Activated CD8-positive, alpha-beta T cell treated with anti-CD3 and anti-CD28 coated beads for 36 hours (primary cell): ENCODE measurements around the gene SMARCD3. TPM values are rescaled to one million over a fixed set of nuclear protein-coding genes. Genes with fewer than 3 reads are reported as not detected.

Source experiments
- ATAC-seq: fragments of 200-7000 bp; cut with Tn5 transposase; one replicate; pipeline ENCODE4 v1.10.0; 2021; ENCODE audit warnings: mild to moderate bottlenecking, moderate library complexity
- CTCF ChIA-PET: fragments of 350-600 bp; sonication (Branson Sonifier 250); formaldehyde crosslinking; loops from one replicate; lab custom pipeline; 2021; ENCODE audit warnings: antibody characterized with exemption; lab: Charles Lee
- POLR2A ChIA-PET: fragments of 350-600 bp; sonication (Branson Sonifier 250); formaldehyde crosslinking; loops from one replicate; lab custom pipeline; 2021; ENCODE audit warnings: antibody characterized with exemption; lab: Charles Lee
- DNase-seq: peaks from one replicate; pipeline ENCODE4 v3.0.0-alpha.2; 2020
- H3K27ac Mint-ChIP-seq: one replicate; pipeline ENCODE4 v1.8.0; 2021; ENCODE audit warnings: mild to moderate bottlenecking, mixed read lengths
- H3K27me3 Mint-ChIP-seq: one replicate; pipeline ENCODE4 v1.8.0; 2021; ENCODE audit warnings: mixed read lengths
- H3K36me3 Mint-ChIP-seq: one replicate; pipeline ENCODE4 v1.8.0; 2021; ENCODE audit warnings: low read depth, mixed read lengths
- H3K4me1 Mint-ChIP-seq: one replicate; pipeline ENCODE4 v1.8.0; 2021; ENCODE audit warnings: low read depth, mixed read lengths
- H3K4me3 Mint-ChIP-seq: one replicate; pipeline ENCODE4 v1.8.0; 2021; ENCODE audit warnings: mild to moderate bottlenecking, moderate library complexity, mixed read lengths
- H3K9me3 Mint-ChIP-seq: one replicate; pipeline ENCODE4 v1.8.0; 2021; ENCODE audit warnings: mixed read lengths
- CTCF ChIP-seq: fragments of 200-600 bp; IDR thresholded peaks from one replicate; pipeline ENCODE4 v1.8.0; 2022; ENCODE audit warnings: antibody characterized with exemption, mild to moderate bottlenecking
- intact Hi-C: fragments of 100-400 bp; cut with micrococcal nuclease; formaldehyde crosslinking; loops from one replicate; pipeline ENCODE4 v1.10.0; 2022
- total RNA-seq, 2 experiments: library from RNA; stranded (reverse); gene quantifications; one replicate each; pipeline ENCODE4 v1.2.3, GENCODE V29; 2021

SMARCD3 gene
- total RNA-seq, 2 experiments from 2014 or later, result 8.2 to 8.9 TPM

- ChIA-PET CTCF (no interaction called here), POLR2A (no interaction called here)
- DNase-seq (no peak), ATAC-seq (no peak)
- intact Hi-C loops, result no loop called here
- Mint-ChIP-seq H3K27ac (no peak overlapping the region), H3K4me3 (no peak overlapping the region), H3K4me1 (no peaks in the 10 kb centered on the region), H3K9me3 (no peaks in the 10 kb centered on the region), H3K27me3 (peaks cover 2% of the 10 kb centered on the region), H3K36me3 (no peaks in the 10 kb centered on the region)
- no peak for TF ChIP-seq CTCF
These were observed 55.1 kb downstream of the SMARCD3 start for GRCh38 chr7:151193203-151193978.

GRCh38 chr7:151192002-151192539, 56.4 kb downstream of the SMARCD3 start:
- Mint-ChIP-seq H3K27me3 (peaks cover 2% of the 10 kb centered on the region), H3K9me3 (no peaks in the 10 kb centered on the region), H3K4me3 (no peak overlapping the region), H3K36me3 (no peaks in the 10 kb centered on the region), H3K27ac (no peak overlapping the region), H3K4me1 (no peaks in the 10 kb centered on the region)
- TF ChIP-seq CTCF, result no peak
- POLR2A ChIA-PET, result no interaction called here
- DNase-seq (no peak), ATAC-seq (no peak)
- intact Hi-C loops, result no loop called here
- CTCF ChIA-PET, result no interaction called here

GRCh38 chr7:151191544-151191943, 57.0 kb downstream of the SMARCD3 start:
- ChIA-PET POLR2A (no interaction called here), CTCF (no interaction called here)
- no peak overlapping the region for H3K27ac Mint-ChIP-seq

GRCh38 chr7:151189038-151189437, 59.5 kb downstream of the SMARCD3 start:
- no peaks in the 10 kb centered on the region for H3K36me3 Mint-ChIP-seq
- intact Hi-C loops, result no loop called here
- DNase-seq, result no peak
- no peak for TF ChIP-seq CTCF
- ChIA-PET POLR2A (no interaction called here), CTCF (no interaction called here)
- no peak overlapping the region for H3K27ac Mint-ChIP-seq
- H3K9me3 Mint-ChIP-seq, result no peaks in the 10 kb centered on the region
- no peaks in the 10 kb centered on the region for H3K4me1 Mint-ChIP-seq
- no peaks in the 10 kb centered on the region for H3K27me3 Mint-ChIP-seq
- ATAC-seq, result no peak
- no peak overlapping the region for H3K4me3 Mint-ChIP-seq

More at GRCh38 chr7:151191544-151191943, 57.0 kb downstream of the SMARCD3 start:
- Mint-ChIP-seq H3K27me3 (peaks cover 2% of the 10 kb centered on the region), H3K36me3 (no peaks in the 10 kb centered on the region), H3K9me3 (no peaks in the 10 kb centered on the region), H3K4me3 (no peak overlapping the region), H3K4me1 (no peaks in the 10 kb centered on the region)
- ATAC-seq (no peak), DNase-seq (no peak)
- intact Hi-C loops, result no loop called here
- no peak for TF ChIP-seq CTCF

Other genes with a start within 250 kb of the SMARCD3 start
- 10 to 100 TPM; 12.6 to 14.0 TPM for gene ATG9B, start 224.2 kb downstream of the SMARCD3 start, total RNA-seq
- 10 to 100 TPM; 41.4 to 47.5 TPM for gene ABCB8, start 220.2 kb downstream of the SMARCD3 start, total RNA-seq
- 1 to 10 TPM; 3.7 to 5.8 TPM for gene ASIC3, start 200.2 kb downstream of the SMARCD3 start, total RNA-seq
- 10 to 100 TPM in 1 of 2 experiments, 1 to 10 TPM in 1; 9.9 to 10.4 TPM for gene CDK5, start 190.8 kb downstream of the SMARCD3 start, total RNA-seq
- gene SLC4A2, start 189.1 kb downstream of the SMARCD3 start, total RNA-seq, result 10 to 100 TPM; 42.7 to 46.1 TPM
- gene FASTK, start 167.9 kb downstream of the SMARCD3 start, total RNA-seq, result 10 to 100 TPM; 54.0 to 59.4 TPM
- gene TMUB1, start 165.2 kb downstream of the SMARCD3 start, total RNA-seq, result 10 to 100 TPM; 59.7 to 64.2 TPM
- 10 to 100 TPM; 20.6 to 22.0 TPM for gene AGAP3, start 162.2 kb downstream of the SMARCD3 start, total RNA-seq
- gene GBX1, start 81.0 kb downstream of the SMARCD3 start, total RNA-seq, result not detected
- gene ASB10, start 61.4 kb downstream of the SMARCD3 start, total RNA-seq, result not detected
- gene H2BK1, start 38.2 kb downstream of the SMARCD3 start, total RNA-seq, result not detected
- gene ABCF2, start 21.5 kb downstream of the SMARCD3 start, total RNA-seq, result 10 to 100 TPM; 48.1 to 56.2 TPM
- gene CHPF2, start 16.2 kb downstream of the SMARCD3 start, total RNA-seq, result 10 to 100 TPM; 23.7 to 27.3 TPM
- 10 to 100 TPM; 41.0 to 42.5 TPM for gene NUB1, start 93.1 kb upstream of the SMARCD3 start, total RNA-seq
- under 1 TPM; 0.25 TPM for gene WDR86, start 161.3 kb upstream of the SMARCD3 start, total RNA-seq
- gene CRYGN, start 191.4 kb upstream of the SMARCD3 start, total RNA-seq, result under 1 TPM; 0.16 to 0.90 TPM